HG03520 (cell line): ENCODE measurements around the gene RMND1.
A peak's percentile ranks its signal among the peaks of the same experiment; 100 is the strongest.
"Not testable (repeated sequence)": the region's sequence is repeated elsewhere in the genome, so short reads cannot be mapped to it uniquely, and the experiment has no call there.

Experiments
- ATAC-seq: cut with Tn5 transposase; IDR thresholded peaks from one replicate; pipeline ENCODE4 v1.9.1; 2021; ENCODE audit warnings: mild to moderate bottlenecking, moderate library complexity; ENCODE audit not compliant: unreplicated experiment

The RMND1 gene

GRCh38 chr6:151455751-151456398 lies 3.9 kb upstream of the RMND1 start:
- not testable (repeated sequence) for ATAC-seq

GRCh38 chr6:151452750-151453427 lies 963 bp upstream of the RMND1 start:
- no peak for ATAC-seq

DNA sequence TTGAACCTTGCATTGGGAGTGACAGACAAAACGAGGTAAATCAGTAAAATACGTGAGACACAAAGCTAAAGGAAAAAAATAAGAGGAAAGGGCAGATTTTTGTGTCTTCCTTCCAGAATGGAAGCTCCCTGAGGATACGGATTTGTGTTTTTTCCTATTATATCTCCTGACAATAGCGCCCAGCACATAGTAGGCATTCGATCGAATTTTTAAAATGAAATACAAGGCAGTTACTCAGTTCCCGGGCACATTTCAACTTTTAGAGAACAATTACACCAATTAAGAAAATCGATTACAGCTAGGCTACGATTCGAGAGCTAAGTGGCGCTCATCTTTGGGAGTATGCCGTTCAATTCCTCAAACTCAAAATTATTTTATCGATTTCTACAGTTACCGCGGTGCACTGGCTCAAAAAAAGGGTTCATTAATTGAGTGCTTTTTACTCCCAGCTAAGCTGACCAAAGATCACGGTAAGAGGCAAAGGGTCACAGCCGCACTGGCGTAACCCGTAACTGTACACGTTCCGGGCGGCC lies 443 bp downstream of the RMND1 start:
- ATAC-seq, result peak; percentile 31

DNA sequence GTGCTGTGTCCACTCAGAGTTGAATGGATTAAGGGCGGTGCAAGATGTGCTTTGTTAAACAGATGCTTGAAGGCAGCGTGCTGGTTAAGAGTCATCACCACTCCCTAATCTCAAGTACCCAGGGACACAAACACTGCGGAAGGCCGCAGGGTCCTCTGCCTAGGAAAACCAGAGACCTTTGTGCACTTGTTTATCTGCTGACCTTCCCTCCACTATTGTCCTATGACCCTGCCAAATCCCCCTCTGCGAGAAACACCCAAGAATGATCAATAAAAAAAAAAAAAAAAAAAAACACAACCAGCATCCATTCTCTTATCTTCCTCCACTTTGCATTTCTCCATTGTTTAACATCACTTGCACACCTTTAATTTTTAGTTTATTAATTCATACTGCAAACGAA lies 998 bp downstream of the RMND1 start:
- not testable (repeated sequence) for ATAC-seq

- no peak for ATAC-seq
Measured at GRCh38 chr6:151448623-151449022, 3.3 kb downstream of the RMND1 start.

- no peak for ATAC-seq
Measured at GRCh38 chr6:151447237-151447636, 4.7 kb downstream of the RMND1 start.

GRCh38 chr6:151445482-151445881 lies 6.4 kb downstream of the RMND1 start:
- ATAC-seq, result no peak

DNA sequence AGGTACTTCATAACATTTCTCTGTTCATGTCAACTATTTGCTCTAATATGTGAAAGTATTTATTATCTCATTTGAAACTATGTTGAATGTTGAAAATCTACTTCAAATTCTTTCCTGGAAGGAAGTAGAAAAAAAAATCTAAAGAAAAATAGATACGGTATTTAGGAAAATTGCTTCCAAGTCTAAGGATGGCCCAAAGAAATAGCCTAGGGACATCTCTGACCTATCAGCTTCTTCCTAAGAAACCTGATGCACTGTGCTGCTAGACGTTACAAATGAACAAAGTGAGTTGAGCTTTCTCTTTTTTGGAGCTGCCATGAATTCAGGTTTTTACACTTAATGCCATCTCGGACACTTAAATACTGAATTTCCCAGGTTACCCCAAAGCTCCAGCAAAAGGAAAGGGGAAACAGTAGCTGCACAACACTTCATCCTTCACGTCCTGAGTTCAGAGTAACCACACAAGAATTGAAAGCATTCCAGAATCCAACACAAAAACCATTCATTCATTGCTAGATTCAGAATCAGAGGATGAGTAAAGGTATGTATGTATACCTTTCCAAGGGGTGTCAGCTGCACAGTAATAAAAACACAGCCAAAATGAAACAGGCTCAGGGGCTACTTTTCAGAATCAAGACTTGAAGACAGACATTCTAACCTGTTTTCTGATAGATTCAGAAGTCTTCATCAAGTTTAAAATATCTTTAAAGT lies 7.9 kb downstream of the RMND1 start:
- ATAC-seq, result no peak

GRCh38 chr6:151443454-151443853 lies 8.5 kb downstream of the RMND1 start:
- no peak for ATAC-seq

GRCh38 chr6:151442371-151442770 lies 9.6 kb downstream of the RMND1 start:
- no peak for ATAC-seq

- no peak for ATAC-seq
Measured at GRCh38 chr6:151441390-151442166, 10.3 kb downstream of the RMND1 start.

GRCh38 chr6:151440930-151441329 lies 11.0 kb downstream of the RMND1 start:
- ATAC-seq, result peak; percentile 45

- peak; percentile 50 for ATAC-seq
Measured at GRCh38 chr6:151440498-151440897, 11.4 kb downstream of the RMND1 start.

DNA sequence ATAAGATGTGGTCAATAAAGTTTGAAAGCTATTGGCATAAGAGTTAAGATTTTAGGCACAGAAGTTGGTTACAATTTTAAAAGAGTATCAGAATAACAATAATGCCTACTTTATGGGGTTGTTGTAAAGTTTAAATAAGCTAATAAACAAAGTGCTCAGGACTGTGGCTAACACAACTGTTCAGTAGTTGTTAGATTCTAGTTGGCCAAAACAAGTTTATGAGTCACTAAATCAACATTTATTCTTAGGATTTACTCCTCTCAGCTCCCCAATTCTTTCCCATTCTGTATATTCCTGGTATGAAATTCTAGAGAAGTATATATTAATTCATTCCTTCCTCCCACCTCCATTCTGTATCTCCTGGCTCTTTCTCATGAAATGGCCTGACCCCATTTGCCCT lies 14.5 kb downstream of the RMND1 start:
- ATAC-seq, result no peak

- ATAC-seq, result no peak
Measured at GRCh38 chr6:151436802-151437201, 15.1 kb downstream of the RMND1 start.

GRCh38 chr6:151436300-151436699 lies 15.6 kb downstream of the RMND1 start:
- no peak for ATAC-seq

GRCh38 chr6:151434369-151434768 lies 17.6 kb downstream of the RMND1 start:
- ATAC-seq, result no peak

DNA sequence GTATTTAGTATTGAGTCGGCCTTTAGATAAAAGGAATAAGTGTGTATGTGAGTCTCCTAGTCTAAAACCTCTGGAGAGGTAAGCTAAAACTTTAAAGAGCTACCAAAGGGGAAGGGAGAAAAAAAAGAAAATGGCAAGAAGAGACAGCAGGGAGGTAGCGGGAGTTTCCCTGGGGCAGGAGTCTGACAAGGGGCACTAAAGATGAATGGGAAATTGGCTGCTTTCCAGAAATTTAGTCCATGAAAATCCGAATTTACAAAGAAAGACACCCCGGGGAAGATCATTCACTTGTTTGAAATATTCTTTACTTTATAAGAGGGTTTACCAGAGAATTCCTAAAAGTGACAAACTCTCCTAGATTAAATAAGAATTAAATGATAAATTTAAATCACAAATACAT lies 19.3 kb downstream of the RMND1 start:
- no peak for ATAC-seq

DNA sequence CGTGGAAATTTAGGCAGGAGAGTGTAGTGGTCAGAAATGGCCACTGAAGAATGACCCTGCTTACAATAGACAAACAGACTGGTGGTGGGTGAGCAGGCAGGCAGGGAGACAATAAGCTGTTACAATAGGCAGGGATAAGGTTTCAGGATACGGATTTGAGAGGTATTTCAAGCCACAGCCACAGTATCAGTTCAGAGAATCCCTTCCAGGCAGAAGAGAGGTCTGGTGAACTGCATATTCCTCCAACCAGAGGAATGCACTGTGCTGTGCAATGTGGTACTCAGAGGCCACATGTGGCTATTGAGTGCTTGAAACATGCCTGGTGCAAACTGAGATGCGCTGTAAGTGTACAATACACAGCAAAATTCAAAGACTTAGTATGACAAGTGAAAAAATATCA lies 20.6 kb downstream of the RMND1 start:
- no peak for ATAC-seq

DNA sequence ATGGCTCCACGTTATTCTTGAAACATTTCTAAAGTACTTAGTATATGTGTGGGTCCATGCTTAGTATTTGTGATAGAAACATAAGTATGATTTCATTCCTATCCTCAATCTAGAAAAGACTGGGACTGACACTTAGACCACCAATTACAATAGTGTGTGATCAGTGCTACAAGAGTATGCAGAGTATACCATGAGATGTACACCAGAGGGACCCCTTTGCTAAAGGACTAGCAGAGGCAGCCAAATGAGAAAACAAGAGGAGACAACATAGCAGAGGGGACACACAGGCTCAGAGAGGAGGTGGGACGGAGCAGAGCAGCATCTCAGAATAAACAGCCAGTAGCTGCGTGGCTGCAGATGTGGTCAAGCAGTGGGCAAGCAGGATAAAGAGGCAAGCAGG lies 21.0 kb downstream of the RMND1 start:
- no peak for ATAC-seq

- ATAC-seq, result no peak
Measured at GRCh38 chr6:151428093-151428735, 23.7 kb downstream of the RMND1 start.
